ENCODE measurements around the gene HNRNPR.
"Not testable (repeated sequence)": the region's sequence is repeated elsewhere in the genome, so short reads cannot be mapped to it uniquely, and the experiment has no call there.

Gene HNRNPR

GRCh38 chr1:23381233-23381885 lies 37.3 kb upstream of the HNRNPR start:
- no peak overlapping the region for H3K27ac ChIP-seq
- H3K79me2 ChIP-seq (ENCODE audit: insufficient read depth, low read depth) = no peaks in the 10 kb centered on the region
- H4K20me1 ChIP-seq (ENCODE audit: insufficient read depth) = no peaks in the 10 kb centered on the region
- H3K27me3 ChIP-seq (ENCODE audit: insufficient read depth, low read depth) = no peaks in the 10 kb centered on the region
- H3K36me3 ChIP-seq (ENCODE audit: insufficient read depth) = no peaks in the 10 kb centered on the region
- TF ChIP-seq, protein P1, sequence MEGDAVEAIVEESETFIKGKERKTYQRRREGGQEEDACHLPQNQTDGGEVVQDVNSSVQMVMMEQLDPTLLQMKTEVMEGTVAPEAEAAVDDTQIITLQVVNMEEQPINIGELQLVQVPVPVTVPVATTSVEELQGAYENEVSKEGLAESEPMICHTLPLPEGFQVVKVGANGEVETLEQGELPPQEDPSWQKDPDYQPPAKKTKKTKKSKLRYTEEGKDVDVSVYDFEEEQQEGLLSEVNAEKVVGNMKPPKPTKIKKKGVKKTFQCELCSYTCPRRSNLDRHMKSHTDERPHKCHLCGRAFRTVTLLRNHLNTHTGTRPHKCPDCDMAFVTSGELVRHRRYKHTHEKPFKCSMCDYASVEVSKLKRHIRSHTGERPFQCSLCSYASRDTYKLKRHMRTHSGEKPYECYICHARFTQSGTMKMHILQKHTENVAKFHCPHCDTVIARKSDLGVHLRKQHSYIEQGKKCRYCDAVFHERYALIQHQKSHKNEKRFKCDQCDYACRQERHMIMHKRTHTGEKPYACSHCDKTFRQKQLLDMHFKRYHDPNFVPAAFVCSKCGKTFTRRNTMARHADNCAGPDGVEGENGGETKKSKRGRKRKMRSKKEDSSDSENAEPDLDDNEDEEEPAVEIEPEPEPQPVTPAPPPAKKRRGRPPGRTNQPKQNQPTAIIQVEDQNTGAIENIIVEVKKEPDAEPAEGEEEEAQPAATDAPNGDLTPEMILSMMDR (conservative IDR thresholded peaks at IDR 0.05; ENCODE audit: low read depth, low read length) = no peak
- H3K4me3 ChIP-seq (IDR thresholded peaks at IDR 0.05; ENCODE audit: insufficient read depth, low read depth, low read length) = no peak overlapping the region
- H3K4me1 ChIP-seq (ENCODE audit: low read depth, poor library complexity, severe bottlenecking) = peaks cover 17% of the 10 kb centered on the region
- H3K9ac ChIP-seq = no peak overlapping the region
- no peak overlapping the region for H2AFZ ChIP-seq (ENCODE audit: low read depth)
- no peak overlapping the region for H3K4me2 ChIP-seq

GRCh38 chr1:23380719-23381118 lies 36.6 kb upstream of the HNRNPR start:
- Histone ChIP-seq H3K36me3 (ENCODE audit: insufficient read depth) (no peaks in the 10 kb centered on the region), H3K9ac (no peak overlapping the region), H3K4me1 (ENCODE audit: low read depth, poor library complexity, severe bottlenecking) (peaks cover 17% of the 10 kb centered on the region), H3K27ac (no peak overlapping the region), H3K27me3 (ENCODE audit: insufficient read depth, low read depth) (no peaks in the 10 kb centered on the region), H3K79me2 (ENCODE audit: insufficient read depth, low read depth) (no peaks in the 10 kb centered on the region), H4K20me1 (ENCODE audit: insufficient read depth) (no peaks in the 10 kb centered on the region), H3K4me2 (no peak overlapping the region), H2AFZ (ENCODE audit: low read depth) (no peak overlapping the region), H3K4me3 (IDR thresholded peaks at IDR 0.05; ENCODE audit: insufficient read depth, low read depth, low read length) (no peak overlapping the region)
- TF ChIP-seq, protein P1 (conservative IDR thresholded peaks at IDR 0.05; ENCODE audit: low read depth, low read length) = no peak

- peaks cover 17% of the 10 kb centered on the region for H3K4me1 ChIP-seq (ENCODE audit: low read depth, poor library complexity, severe bottlenecking)
- not testable (repeated sequence) for H2AFZ ChIP-seq (ENCODE audit: low read depth); H3K27me3 ChIP-seq (ENCODE audit: insufficient read depth, low read depth); H3K9ac ChIP-seq; H3K36me3 ChIP-seq (ENCODE audit: insufficient read depth); H3K79me2 ChIP-seq (ENCODE audit: insufficient read depth, low read depth); H3K4me2 ChIP-seq; H4K20me1 ChIP-seq (ENCODE audit: insufficient read depth); H3K4me3 ChIP-seq (IDR thresholded peaks at IDR 0.05; ENCODE audit: insufficient read depth, low read depth, low read length); H3K27ac ChIP-seq
Observed at GRCh38 chr1:23380236-23380635, 36.2 kb upstream of the HNRNPR start.

- Histone ChIP-seq H3K27me3 (ENCODE audit: insufficient read depth, low read depth) (no peaks in the 10 kb centered on the region), H3K4me3 (IDR thresholded peaks at IDR 0.05; ENCODE audit: insufficient read depth, low read depth, low read length) (no peak overlapping the region), H3K4me1 (ENCODE audit: low read depth, poor library complexity, severe bottlenecking) (peaks cover 17% of the 10 kb centered on the region), H3K79me2 (ENCODE audit: insufficient read depth, low read depth) (no peaks in the 10 kb centered on the region), H3K9ac (no peak overlapping the region), H3K36me3 (ENCODE audit: insufficient read depth) (no peaks in the 10 kb centered on the region), H3K4me2 (no peak overlapping the region), H2AFZ (ENCODE audit: low read depth) (no peak overlapping the region), H4K20me1 (ENCODE audit: insufficient read depth) (no peaks in the 10 kb centered on the region), H3K27ac (no peak overlapping the region)
- TF ChIP-seq, protein P1 (conservative IDR thresholded peaks at IDR 0.05; ENCODE audit: low read depth, low read length) = no peak
Observed at GRCh38 chr1:23376890-23377811, 33.1 kb upstream of the HNRNPR start.

GRCh38 chr1:23374079-23374735 lies 30.1 kb upstream of the HNRNPR start:
- H3K4me1 ChIP-seq (ENCODE audit: low read depth, poor library complexity, severe bottlenecking) = peaks cover 26% of the 10 kb centered on the region
- not testable (repeated sequence) for H3K27ac ChIP-seq; H3K4me2 ChIP-seq; H4K20me1 ChIP-seq (ENCODE audit: insufficient read depth); H3K27me3 ChIP-seq (ENCODE audit: insufficient read depth, low read depth); H3K79me2 ChIP-seq (ENCODE audit: insufficient read depth, low read depth); H3K4me3 ChIP-seq (IDR thresholded peaks at IDR 0.05; ENCODE audit: insufficient read depth, low read depth, low read length); H2AFZ ChIP-seq (ENCODE audit: low read depth); H3K9ac ChIP-seq; H3K36me3 ChIP-seq (ENCODE audit: insufficient read depth)

Data from KMS-11 (cell line).